NCI-H526 (cell line): ENCODE data around the gene DOLPP1.

Experiments
- DNase-seq, 2 experiments: peaks; one replicate each; lab custom pipeline; 2025; lab: John Stamatoyannopoulos, UW

Gene DOLPP1

DNA sequence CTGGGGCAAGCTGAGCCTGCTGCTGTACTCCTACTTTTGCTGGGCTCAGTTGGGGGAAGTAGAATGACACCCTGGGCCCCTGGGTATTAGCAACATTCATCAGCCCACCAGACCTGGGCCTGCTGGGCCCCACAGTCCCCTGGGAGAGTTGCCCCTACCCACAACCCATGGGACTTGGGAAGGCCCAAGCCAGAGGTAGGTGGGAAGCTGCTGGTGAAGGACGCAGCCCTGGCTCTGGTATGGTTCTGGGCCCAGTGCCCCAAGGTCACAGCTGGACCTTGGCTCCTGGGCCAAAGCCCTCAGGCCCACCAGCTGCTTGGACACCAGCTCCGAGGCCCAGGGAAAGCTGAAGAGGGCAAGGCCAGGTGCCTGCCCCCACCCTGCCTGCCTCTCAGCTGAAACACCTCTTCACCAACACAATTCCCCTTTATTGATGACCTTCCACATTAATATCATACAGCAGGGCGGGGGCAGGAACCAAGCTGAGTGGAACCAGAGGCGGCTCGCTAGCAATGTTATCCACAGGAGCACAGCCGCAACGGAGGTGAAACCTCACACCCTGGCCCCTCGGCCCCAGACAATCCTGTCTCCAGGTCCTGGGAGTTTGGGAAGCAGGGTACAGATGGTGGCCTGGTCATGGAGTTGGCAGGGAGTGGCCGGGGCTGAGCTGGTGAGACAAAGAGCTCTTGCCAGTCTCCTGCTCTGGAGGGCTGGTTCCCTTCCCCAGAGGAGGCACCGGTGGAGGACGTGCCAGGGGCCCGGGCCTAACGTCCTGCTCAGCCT, 13.7 kb downstream of the DOLPP1 start:
- DNase-seq: no peak

GRCh38 chr9:129095170-129095667, 14.3 kb downstream of the DOLPP1 start:
- DNase-seq: no peak

DNA sequence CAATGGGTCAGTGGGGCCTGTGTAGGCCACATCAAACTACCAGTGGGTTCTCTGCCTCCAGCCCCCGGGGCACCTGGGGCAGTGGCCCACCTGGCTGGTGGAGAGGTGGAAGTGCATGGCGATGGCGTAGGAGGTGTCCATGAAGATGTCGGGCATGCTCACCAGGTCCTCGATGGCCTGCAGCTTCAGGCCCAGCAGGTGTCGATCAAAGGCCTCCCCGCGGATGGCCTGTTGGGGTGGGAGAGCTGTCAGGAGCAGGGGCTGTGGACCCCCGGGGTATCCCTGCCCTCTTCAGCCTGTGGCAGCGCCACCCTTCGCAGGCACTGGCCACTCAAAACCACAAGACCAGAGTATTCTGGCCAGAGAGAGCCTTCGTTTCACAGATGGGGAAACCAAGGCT, 15.0 kb downstream of the DOLPP1 start:
- no peak for DNase-seq

GRCh38 chr9:129097671-129098306, 16.9 kb downstream of the DOLPP1 start:
- DNase-seq: no peak

DNA sequence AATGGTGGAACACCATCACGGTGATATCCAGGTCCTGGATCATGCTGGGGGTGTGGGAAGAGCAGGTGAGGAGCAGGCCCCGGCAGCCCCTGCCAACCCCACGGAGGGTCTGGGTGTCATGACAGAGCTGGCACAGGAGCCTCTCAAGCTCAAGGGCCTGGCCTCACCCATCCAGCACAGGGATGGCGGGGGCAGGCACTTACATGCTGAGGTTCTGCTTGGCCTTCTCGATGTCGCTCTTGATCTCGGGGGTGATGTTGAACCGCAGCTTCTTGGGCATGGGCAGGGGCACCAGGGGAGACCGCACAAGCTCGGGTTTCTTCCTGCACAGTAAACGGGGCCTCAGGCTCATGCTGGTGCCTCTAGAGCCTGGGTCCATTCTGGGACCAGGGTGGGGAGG, 17.4 kb downstream of the DOLPP1 start:
- DNase-seq: no peak

GRCh38 chr9:129100383-129101169, 19.7 kb downstream of the DOLPP1 start:
- no peak for DNase-seq

GRCh38 chr9:129101279-129101678, 20.4 kb downstream of the DOLPP1 start:
- no peak for DNase-seq

GRCh38 chr9:129102095-129102525, 21.2 kb downstream of the DOLPP1 start:
- no peak for DNase-seq

- DNase-seq: peak in 1 of 2 experiments; percentile 71
Observed at GRCh38 chr9:129102791-129103594, 22.1 kb downstream of the DOLPP1 start.

DNA sequence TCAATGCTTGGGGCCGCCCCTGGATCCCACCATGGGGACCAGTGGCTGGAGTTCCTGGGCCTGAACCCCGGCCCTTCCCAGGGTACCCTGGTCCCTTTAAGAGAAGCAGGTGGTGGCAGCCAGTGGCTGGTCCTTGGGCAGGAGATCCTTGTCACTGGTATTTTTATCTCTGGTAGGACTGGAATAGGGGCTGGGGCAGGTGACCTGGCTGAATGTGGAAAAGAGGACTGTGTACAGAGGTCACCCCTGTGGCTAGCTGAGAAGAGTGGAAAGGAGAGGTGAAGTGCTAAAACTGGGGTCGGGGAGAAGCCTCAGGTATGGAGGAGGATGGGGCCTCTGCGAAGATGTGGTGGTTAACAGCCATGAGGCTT, 22.7 kb downstream of the DOLPP1 start:
- DNase-seq: no peak

GRCh38 chr9:129104051-129104450, 23.1 kb downstream of the DOLPP1 start:
- no peak for DNase-seq

- no peak for DNase-seq
Observed at GRCh38 chr9:129105857-129106694, 25.2 kb downstream of the DOLPP1 start.

- DNase-seq: no peak
Observed at GRCh38 chr9:129107651-129108050, 26.7 kb downstream of the DOLPP1 start.

DNA sequence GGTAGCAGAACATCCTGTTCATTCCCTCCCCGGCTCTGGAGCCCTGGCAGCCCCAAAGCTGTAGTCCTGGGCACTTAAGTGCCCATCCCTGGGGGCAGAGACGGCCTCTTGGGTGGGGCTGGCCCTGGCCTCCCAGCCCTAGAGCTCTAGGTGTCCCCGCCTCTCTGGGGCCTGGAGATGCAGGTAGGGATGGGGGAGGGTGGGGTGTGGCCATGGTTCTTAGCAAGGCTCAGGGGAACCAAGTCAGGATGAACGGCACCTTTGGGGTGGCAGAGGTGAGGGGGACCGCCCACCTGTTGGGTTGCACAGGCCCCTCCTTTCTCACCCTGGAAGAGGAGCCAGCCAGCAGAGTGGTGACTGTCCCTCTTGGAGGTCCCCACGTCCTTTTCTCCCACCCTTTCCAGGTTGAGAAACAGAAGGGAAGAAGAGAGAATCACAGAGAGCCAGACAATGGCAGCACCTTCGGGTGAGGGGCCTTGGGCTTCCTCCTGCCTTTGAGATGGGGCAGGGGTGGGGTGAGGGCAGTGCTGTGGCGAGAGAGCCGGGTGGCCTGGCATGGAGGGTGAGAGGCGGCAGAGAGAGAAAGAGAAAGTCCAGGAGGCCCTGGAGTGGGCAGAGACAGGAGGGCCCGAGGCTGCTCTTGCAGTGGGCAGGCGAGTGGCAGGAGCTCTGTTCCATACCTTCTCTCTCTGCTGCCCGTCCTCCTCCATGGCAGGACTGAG, 27.3 kb downstream of the DOLPP1 start:
- no peak for DNase-seq

- no peak for DNase-seq
Observed at GRCh38 chr9:129108805-129109536, 28.1 kb downstream of the DOLPP1 start.

DNA sequence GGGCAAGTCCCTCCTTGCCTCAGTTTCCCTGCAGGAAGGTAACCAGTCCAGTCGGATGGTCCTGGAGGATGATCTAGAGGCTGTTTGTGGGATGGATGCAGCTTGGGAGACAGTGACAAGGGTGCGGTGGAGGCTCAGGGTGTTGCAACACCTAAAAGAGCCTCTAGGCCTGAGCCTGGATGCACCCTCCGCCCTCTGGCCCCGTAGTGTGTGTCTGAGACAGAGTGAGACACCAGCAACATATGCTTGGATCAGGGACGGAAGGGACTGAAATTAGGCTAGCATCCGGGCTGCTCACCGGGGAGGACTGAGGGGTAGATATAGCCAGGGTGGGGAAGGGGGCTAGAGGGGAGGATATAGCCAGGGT, 28.6 kb downstream of the DOLPP1 start:
- peak in 1 of 2 experiments; percentile 11 for DNase-seq

DNA sequence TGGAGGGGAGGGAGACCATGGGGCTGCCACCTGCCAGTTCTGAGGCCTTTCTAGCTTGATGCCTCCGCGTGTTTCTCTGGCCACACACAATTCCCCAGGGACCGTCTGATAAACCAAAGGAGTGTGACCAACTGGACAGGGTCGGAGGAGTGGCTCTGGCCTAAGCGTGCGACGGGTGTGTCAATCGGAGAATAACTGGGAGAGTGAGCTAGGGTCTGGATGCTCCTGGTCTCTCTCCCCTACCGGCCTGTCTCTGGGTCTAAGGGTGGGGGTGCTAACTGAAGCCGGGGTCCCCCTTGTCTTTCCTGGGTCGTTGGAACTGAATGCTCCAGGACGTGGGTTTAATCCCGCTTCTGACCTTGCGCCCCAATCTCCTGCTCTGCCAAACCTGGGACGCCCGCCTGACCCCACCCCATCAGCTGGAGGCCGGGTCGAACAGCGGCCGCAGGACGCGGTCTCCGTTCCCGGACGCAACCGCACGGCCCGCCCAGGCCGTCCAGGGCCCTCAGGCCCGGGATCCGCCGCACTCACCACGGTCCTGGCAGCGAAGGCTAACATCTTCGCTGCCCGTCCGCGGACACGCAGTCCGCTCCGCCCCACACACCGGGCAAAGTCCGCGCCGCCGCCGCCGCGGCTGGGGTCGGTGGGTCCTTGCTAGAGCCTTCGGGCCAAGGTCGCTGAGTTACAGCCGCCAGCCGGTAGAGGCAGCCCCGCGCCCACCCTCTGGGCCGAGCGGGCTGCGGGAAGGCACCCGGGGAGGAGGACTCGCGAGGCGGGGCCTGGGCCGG, 29.2 kb downstream of the DOLPP1 start:
- peak in 1 of 2 experiments; percentile 12 for DNase-seq

DNA sequence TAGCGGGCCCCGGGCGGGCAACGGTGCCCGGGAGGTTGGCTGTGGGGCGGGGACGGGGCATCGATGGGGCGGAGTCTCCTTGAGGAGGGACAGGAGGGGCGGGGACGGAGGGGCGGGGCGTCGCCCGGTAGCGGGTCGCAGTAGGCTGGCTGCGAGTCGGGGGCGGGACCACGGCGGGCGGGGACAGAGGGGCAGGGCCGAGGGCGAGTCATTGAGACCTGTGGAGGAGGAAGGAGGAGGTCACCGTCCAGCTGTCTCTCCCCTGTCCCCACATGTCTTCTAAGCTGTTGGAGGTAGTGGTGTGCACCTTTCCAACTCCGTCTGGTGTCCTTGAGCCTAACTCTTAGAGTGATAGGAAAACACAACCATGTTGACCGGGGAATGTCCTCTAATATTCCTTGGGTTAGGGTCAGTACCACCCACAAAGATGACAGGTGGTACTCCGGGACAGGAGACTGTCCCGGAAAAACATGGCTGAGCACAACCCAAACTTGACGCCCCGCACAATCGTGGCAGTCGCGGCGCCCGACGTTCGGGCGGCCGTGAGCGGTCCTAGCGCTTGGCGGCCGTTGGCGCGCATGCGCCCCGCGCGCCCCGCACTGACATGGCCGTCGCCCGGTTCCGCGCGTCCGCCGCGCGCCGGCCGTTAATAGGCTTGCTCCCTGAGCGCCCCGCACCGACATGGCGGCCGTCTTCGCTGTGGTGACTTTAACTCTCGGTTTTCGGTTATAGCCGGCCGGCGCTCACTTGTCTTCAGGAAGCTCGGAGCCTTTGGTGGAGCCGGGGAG, 30.0 kb downstream of the DOLPP1 start, which contains the start of the genes CRAT and PTPA:
Gene CRAT (minus strand): TSS at position 54 of the 788 bp plus-strand sequence. CDS start 284 bp downstream, outside the sequence.
Gene PTPA (plus strand): TSS at position 676 of the 788 bp plus-strand sequence. CDS start 186 bp downstream, outside the sequence.
- DNase-seq: peak; percentile 61 to 91
